Epithelial cell of proximal tubule (primary cell): Measurements from ENCODE around the gene GLI1. TPM values are rescaled to one million over a fixed set of nuclear protein-coding genes. Genes with fewer than 3 reads are reported as not detected.

Experiments used
- DNase-seq: peaks from one replicate; pipeline ENCODE4 v3.0.0-alpha.2; 2011; ENCODE audit warnings: low read depth
- H3K4me3 ChIP-seq: 2 replicates; pipeline ENCODE4 v1.5.1; 2011; ENCODE audit warnings: low read depth, mild to moderate bottlenecking, low read length
- CTCF ChIP-seq: conservative IDR thresholded peaks from 2 replicates; pipeline ENCODE4 v1.5.1; 2012; ENCODE audit warnings: low read depth, mild to moderate bottlenecking, low read length
- total RNA-seq: library from RNA; depleted of rRNA; stranded (reverse); fragments of >200 nt; gene quantifications from 2 replicates; pipeline ENCODE4 v1.2.3, GENCODE V29; 2015

GLI1 gene
- total RNA-seq, 1 donor from 2014 or later = not detected

- TF ChIP-seq CTCF = peak; percentile 36
- no peak for DNase-seq
- H3K4me3 ChIP-seq = peak overlapping the region; percentile 34
Measured at GRCh38 chr12:57476162-57476992, 16.8 kb downstream of the GLI1 start.

GRCh38 chr12:57476993-57477709, 17.6 kb downstream of the GLI1 start:
- no peak for TF ChIP-seq CTCF
- H3K4me3 ChIP-seq = no peak overlapping the region

GRCh38 chr12:57477710-57478681, 18.4 kb downstream of the GLI1 start:
- no peak for DNase-seq
- no peak for TF ChIP-seq CTCF
- no peak overlapping the region for H3K4me3 ChIP-seq

More at GRCh38 chr12:57476993-57477709, 17.6 kb downstream of the GLI1 start:
- no peak for DNase-seq

- no peak for DNase-seq
- H3K4me3 ChIP-seq = no peak overlapping the region
- no peak for TF ChIP-seq CTCF
Measured at GRCh38 chr12:57479043-57479375, 19.4 kb downstream of the GLI1 start.

- no peak within 1 kb of the TSS for H3K4me3 ChIP-seq
- no peak for TF ChIP-seq CTCF
- DNase-seq = no peak
Measured at GRCh38 chr12:57479376-57480115, 20.0 kb downstream of the GLI1 start, which contains the start of gene ARHGAP9. Gene ARHGAP9 (minus strand): TSS chr12:57479866. CDS start chr12:57479406, 460 bp downstream.

- H3K4me3 ChIP-seq = no peak overlapping the region
- no peak for TF ChIP-seq CTCF
- no peak for DNase-seq
Measured at GRCh38 chr12:57481671-57482070, 22.1 kb downstream of the GLI1 start.
